GM23338 (cell line): Measurements from ENCODE around the gene CCDC178. TPM values are rescaled to one million over a fixed set of nuclear protein-coding genes. Genes with fewer than 3 reads are reported as not detected.

Experiments used
- ATAC-seq: fragments of 200-7000 bp; cut with Tn5 transposase; 3 replicates; pipeline ENCODE4 v1.9.1; 2020
- DNase-seq: peaks from one replicate; pipeline ENCODE4 v3.0.0-alpha.2; 2015; ENCODE audit warnings: low spot score
- H2AFZ ChIP-seq: fragments of 200-600 bp; sonication (generic); 2 replicates; pipeline ENCODE4 v1.8.0; 2016; ENCODE audit warnings: antibody characterized with exemption, mild to moderate bottlenecking, moderate library complexity
- H3F3A ChIP-seq: fragments of 200-600 bp; sonication (generic); replicated peaks from 2 replicates; pipeline ENCODE4 v1.8.0; 2017; ENCODE audit warnings: antibody characterized with exemption, mixed run types, low read depth
- H3K27ac ChIP-seq: fragments of 200-600 bp; sonication (generic); 2 replicates; pipeline ENCODE4 v1.6.1; 2016; ENCODE audit warnings: low read depth
- H3K27me3 ChIP-seq: fragments of 200-600 bp; sonication (generic); 2 replicates; pipeline ENCODE4 v1.8.0; 2016; ENCODE audit warnings: mild to moderate bottlenecking, mixed run types, moderate library complexity; ENCODE audit not compliant: insufficient read depth
- H3K36me3 ChIP-seq: fragments of 200-600 bp; sonication (generic); 2 replicates; pipeline ENCODE4 v1.8.0; 2016; ENCODE audit warnings: mild to moderate bottlenecking; ENCODE audit not compliant: insufficient read depth
- H3K4me1 ChIP-seq: fragments of 200-600 bp; sonication (generic); 2 replicates; pipeline ENCODE4 v1.8.0; 2016; ENCODE audit warnings: mild to moderate bottlenecking, moderate library complexity; ENCODE audit not compliant: insufficient read depth
- H3K4me2 ChIP-seq: fragments of 200-600 bp; sonication (generic); 2 replicates; pipeline ENCODE4 v1.7.1; 2017; ENCODE audit warnings: mixed run types
- H3K4me3 ChIP-seq: fragments of 200-600 bp; sonication (generic); 2 replicates; pipeline ENCODE4 v1.6.1; 2016; ENCODE audit warnings: mixed run types
- H3K79me2 ChIP-seq: fragments of 200-600 bp; sonication (generic); replicated peaks from 2 replicates; pipeline ENCODE4 v1.8.0; 2017; ENCODE audit warnings: mild to moderate bottlenecking; ENCODE audit not compliant: insufficient read depth
- H3K9me2 ChIP-seq: fragments of 200-600 bp; sonication (generic); 2 replicates; pipeline ENCODE4 v1.8.0; 2017; ENCODE audit not compliant: insufficient read depth
- H4K20me1 ChIP-seq: fragments of 200-600 bp; sonication (generic); replicated peaks from 2 replicates; pipeline ENCODE4 v1.8.0; 2017; ENCODE audit warnings: mild to moderate bottlenecking; ENCODE audit not compliant: insufficient read depth
- H3K27ac Mint-ChIP-seq: 2 replicates; pipeline ENCODE4 v1.8.0; 2020; ENCODE audit warnings: inconsistent platforms, mild to moderate bottlenecking, moderate library complexity, mixed read lengths
- H3K27me3 Mint-ChIP-seq: 3 replicates; pipeline ENCODE4 v1.8.0; 2022; ENCODE audit warnings: low read depth, mild to moderate bottlenecking, moderate library complexity, mixed read lengths, inconsistent platforms; ENCODE audit not compliant: insufficient read depth, poor library complexity
- H3K36me3 Mint-ChIP-seq: 3 replicates; pipeline ENCODE4 v1.8.0; 2021; ENCODE audit warnings: low read depth, mild to moderate bottlenecking, inconsistent platforms, moderate library complexity, mixed read lengths
- H3K4me1 Mint-ChIP-seq: 3 replicates; pipeline ENCODE4 v1.8.0; 2020; ENCODE audit warnings: mild to moderate bottlenecking, inconsistent platforms, mixed read lengths
- H3K4me3 Mint-ChIP-seq: 3 replicates; pipeline ENCODE4 v1.8.0; 2021; ENCODE audit warnings: moderate library complexity, mild to moderate bottlenecking, inconsistent platforms, mixed read lengths
- H3K9me3 Mint-ChIP-seq: 3 replicates; pipeline ENCODE4 v1.8.0; 2020; ENCODE audit warnings: moderate library complexity, mild to moderate bottlenecking, inconsistent platforms, mixed read lengths
- CREB1 ChIP-seq: fragments of 250-450 bp; sonication (Bioruptor Pico); IDR thresholded peaks from 2 replicates; pipeline ENCODE4 v1.5.0; 2020; ENCODE audit warnings: low read depth, mild to moderate bottlenecking, moderate library complexity
- EZH2 ChIP-seq: fragments of 200-600 bp; sonication (generic); IDR thresholded peaks from one replicate; pipeline ENCODE4 v1.8.0; 2017; ENCODE audit warnings: antibody characterized with exemption, mild to moderate bottlenecking, low read depth; ENCODE audit not compliant: unreplicated experiment
- EZH2phosphoT487 ChIP-seq: fragments of 200-600 bp; sonication (generic); IDR thresholded peaks from one replicate; pipeline ENCODE4 v1.8.1; 2018; ENCODE audit warnings: antibody characterized with exemption; ENCODE audit not compliant: unreplicated experiment
- JUNB ChIP-seq: IDR thresholded peaks from one replicate; pipeline ENCODE4 v1.6.1; 2016; ENCODE audit warnings: antibody characterized with exemption; ENCODE audit not compliant: unreplicated experiment
- NANOG ChIP-seq: IDR thresholded peaks from 2 replicates; pipeline ENCODE4 v1.6.1; 2016; ENCODE audit warnings: antibody characterized with exemption, borderline replicate concordance
- POLR2AphosphoS5 ChIP-seq: IDR thresholded peaks from 2 replicates; pipeline ENCODE4 v1.6.1; 2016; ENCODE audit warnings: antibody characterized with exemption, low read depth
- STAT1 ChIP-seq: IDR thresholded peaks from one replicate; pipeline ENCODE4 v1.6.1; 2016; ENCODE audit warnings: antibody characterized with exemption; ENCODE audit not compliant: unreplicated experiment
- ZNF114 ChIP-seq: fragments of 250-450 bp; sonication (Bioruptor Pico); IDR thresholded peaks from 2 replicates; pipeline ENCODE4 v1.5.0; 2020; ENCODE audit warnings: mild to moderate bottlenecking, moderate library complexity
- ZNF331 ChIP-seq: fragments of 250-450 bp; sonication (Bioruptor Pico); IDR thresholded peaks from 2 replicates; pipeline ENCODE4 v1.5.0; 2020; ENCODE audit warnings: low read depth, mild to moderate bottlenecking, moderate library complexity
- polyA plus RNA-seq: library from polyadenylated mRNA; unstranded; fragments of >200 nt; fragmentation: Nextera tagmentation; extraction: Ambion mirVana; gene quantifications from 2 replicates; pipeline ENCODE4 v1.2.1, GENCODE V29; 2016
- total RNA-seq: library from RNA; depleted of rRNA; stranded (reverse); fragments of >200 nt; shearing (Covaris generic); gene quantifications from 2 replicates; pipeline ENCODE4 v1.2.3, GENCODE V29; 2014
- TF ChIP-seq, protein P1 (sequence below), 2 experiments: fragments of 200-600 bp in 1 of 2; sonication (generic) in 1 of 2; conservative IDR thresholded peaks; 2 replicates each; pipeline versions ENCODE4 v1.5.1 to v1.6.1; 2016 to 2017; ENCODE audit warnings: antibody characterized with exemption in 2 of 2, low read depth in 2 of 2, mild to moderate bottlenecking in 2 of 2, moderate library complexity in 1 of 2
- TF ChIP-seq, protein P2 (sequence below): IDR thresholded peaks from one replicate; pipeline ENCODE4 v1.6.1; 2018; ENCODE audit warnings: antibody characterized with exemption; ENCODE audit not compliant: unreplicated experiment
- TF ChIP-seq, protein P3 (sequence below): fragments of 250-450 bp; sonication (Bioruptor Pico); IDR thresholded peaks from 2 replicates; pipeline ENCODE4 v1.5.0; 2020; ENCODE audit warnings: mild to moderate bottlenecking, moderate library complexity
- TF ChIP-seq, protein P4 (sequence below): IDR thresholded peaks from 2 replicates; pipeline ENCODE4 v1.6.1; 2016; ENCODE audit warnings: antibody characterized with exemption

The CCDC178 gene
- total and polyA plus RNA-seq, 2 experiments from 2014 or later = 0.17 to 0.24 TPM

DNA sequence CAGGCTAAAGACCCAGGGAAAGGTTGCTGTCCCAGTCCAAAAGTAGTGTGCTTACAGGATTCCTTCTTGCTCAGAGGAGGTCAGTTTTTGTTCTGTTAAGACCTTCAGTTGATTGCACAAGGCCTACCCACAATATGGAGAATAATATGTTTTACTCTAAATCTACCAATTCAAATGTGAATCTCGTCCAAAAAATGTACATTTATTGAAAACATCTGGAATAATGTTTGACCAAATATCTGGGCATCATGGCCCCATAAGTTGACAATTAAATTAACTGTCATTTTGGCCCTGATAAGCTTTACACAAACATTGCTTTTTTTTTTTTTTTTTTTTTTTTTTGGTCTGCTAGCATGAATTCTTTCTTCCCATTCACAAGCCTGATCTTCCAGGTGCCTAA lies 109.8 kb downstream of the CCDC178 start:
- Mint-ChIP-seq H3K9me3 (no peaks in the 10 kb centered on the region), H3K4me1 (no peaks in the 10 kb centered on the region), H3K27me3 (no peaks in the 10 kb centered on the region), H3K36me3 (no peaks in the 10 kb centered on the region), H3K4me3 (no peak overlapping the region), H3K27ac (no peak overlapping the region)
- DNase-seq (no peak), ATAC-seq (no peak)
- Histone ChIP-seq H3K27ac (no peak overlapping the region), H3K4me3 (no peak overlapping the region), H3K4me2 (no peak overlapping the region), H2AFZ (peak overlapping the region; percentile 58; the same call in 1 of the 2 replicates), H3K4me1 (no peaks in the 10 kb centered on the region), H3K79me2 (no peaks in the 10 kb centered on the region), H3F3A (no peaks in the 10 kb centered on the region), H3K36me3 (no peaks in the 10 kb centered on the region), H3K27me3 (no peaks in the 10 kb centered on the region), H4K20me1 (no peaks in the 10 kb centered on the region), H3K9me2 (no peaks in the 10 kb centered on the region)
- TF ChIP-seq, protein P1, sequence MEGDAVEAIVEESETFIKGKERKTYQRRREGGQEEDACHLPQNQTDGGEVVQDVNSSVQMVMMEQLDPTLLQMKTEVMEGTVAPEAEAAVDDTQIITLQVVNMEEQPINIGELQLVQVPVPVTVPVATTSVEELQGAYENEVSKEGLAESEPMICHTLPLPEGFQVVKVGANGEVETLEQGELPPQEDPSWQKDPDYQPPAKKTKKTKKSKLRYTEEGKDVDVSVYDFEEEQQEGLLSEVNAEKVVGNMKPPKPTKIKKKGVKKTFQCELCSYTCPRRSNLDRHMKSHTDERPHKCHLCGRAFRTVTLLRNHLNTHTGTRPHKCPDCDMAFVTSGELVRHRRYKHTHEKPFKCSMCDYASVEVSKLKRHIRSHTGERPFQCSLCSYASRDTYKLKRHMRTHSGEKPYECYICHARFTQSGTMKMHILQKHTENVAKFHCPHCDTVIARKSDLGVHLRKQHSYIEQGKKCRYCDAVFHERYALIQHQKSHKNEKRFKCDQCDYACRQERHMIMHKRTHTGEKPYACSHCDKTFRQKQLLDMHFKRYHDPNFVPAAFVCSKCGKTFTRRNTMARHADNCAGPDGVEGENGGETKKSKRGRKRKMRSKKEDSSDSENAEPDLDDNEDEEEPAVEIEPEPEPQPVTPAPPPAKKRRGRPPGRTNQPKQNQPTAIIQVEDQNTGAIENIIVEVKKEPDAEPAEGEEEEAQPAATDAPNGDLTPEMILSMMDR (conservative IDR thresholded peaks at IDR 0.05; ENCODE audit: low read depth in 2 of 2) = no peak
- TF ChIP-seq CREB1 (CRISPR knock-in tag) = no peak
- no peak for TF ChIP-seq ZNF331 (CRISPR knock-in tag)
- TF ChIP-seq ZNF114 (CRISPR knock-in tag) = no peak
- TF ChIP-seq POLR2AphosphoS5 = no peak
- TF ChIP-seq EZH2 = no peak
- TF ChIP-seq, protein P2, sequence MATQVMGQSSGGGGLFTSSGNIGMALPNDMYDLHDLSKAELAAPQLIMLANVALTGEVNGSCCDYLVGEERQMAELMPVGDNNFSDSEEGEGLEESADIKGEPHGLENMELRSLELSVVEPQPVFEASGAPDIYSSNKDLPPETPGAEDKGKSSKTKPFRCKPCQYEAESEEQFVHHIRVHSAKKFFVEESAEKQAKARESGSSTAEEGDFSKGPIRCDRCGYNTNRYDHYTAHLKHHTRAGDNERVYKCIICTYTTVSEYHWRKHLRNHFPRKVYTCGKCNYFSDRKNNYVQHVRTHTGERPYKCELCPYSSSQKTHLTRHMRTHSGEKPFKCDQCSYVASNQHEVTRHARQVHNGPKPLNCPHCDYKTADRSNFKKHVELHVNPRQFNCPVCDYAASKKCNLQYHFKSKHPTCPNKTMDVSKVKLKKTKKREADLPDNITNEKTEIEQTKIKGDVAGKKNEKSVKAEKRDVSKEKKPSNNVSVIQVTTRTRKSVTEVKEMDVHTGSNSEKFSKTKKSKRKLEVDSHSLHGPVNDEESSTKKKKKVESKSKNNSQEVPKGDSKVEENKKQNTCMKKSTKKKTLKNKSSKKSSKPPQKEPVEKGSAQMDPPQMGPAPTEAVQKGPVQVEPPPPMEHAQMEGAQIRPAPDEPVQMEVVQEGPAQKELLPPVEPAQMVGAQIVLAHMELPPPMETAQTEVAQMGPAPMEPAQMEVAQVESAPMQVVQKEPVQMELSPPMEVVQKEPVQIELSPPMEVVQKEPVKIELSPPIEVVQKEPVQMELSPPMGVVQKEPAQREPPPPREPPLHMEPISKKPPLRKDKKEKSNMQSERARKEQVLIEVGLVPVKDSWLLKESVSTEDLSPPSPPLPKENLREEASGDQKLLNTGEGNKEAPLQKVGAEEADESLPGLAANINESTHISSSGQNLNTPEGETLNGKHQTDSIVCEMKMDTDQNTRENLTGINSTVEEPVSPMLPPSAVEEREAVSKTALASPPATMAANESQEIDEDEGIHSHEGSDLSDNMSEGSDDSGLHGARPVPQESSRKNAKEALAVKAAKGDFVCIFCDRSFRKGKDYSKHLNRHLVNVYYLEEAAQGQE = no peak
- no peak for TF ChIP-seq STAT1
- no peak for TF ChIP-seq EZH2phosphoT487
- no peak for TF ChIP-seq JUNB
- TF ChIP-seq, protein P3, sequence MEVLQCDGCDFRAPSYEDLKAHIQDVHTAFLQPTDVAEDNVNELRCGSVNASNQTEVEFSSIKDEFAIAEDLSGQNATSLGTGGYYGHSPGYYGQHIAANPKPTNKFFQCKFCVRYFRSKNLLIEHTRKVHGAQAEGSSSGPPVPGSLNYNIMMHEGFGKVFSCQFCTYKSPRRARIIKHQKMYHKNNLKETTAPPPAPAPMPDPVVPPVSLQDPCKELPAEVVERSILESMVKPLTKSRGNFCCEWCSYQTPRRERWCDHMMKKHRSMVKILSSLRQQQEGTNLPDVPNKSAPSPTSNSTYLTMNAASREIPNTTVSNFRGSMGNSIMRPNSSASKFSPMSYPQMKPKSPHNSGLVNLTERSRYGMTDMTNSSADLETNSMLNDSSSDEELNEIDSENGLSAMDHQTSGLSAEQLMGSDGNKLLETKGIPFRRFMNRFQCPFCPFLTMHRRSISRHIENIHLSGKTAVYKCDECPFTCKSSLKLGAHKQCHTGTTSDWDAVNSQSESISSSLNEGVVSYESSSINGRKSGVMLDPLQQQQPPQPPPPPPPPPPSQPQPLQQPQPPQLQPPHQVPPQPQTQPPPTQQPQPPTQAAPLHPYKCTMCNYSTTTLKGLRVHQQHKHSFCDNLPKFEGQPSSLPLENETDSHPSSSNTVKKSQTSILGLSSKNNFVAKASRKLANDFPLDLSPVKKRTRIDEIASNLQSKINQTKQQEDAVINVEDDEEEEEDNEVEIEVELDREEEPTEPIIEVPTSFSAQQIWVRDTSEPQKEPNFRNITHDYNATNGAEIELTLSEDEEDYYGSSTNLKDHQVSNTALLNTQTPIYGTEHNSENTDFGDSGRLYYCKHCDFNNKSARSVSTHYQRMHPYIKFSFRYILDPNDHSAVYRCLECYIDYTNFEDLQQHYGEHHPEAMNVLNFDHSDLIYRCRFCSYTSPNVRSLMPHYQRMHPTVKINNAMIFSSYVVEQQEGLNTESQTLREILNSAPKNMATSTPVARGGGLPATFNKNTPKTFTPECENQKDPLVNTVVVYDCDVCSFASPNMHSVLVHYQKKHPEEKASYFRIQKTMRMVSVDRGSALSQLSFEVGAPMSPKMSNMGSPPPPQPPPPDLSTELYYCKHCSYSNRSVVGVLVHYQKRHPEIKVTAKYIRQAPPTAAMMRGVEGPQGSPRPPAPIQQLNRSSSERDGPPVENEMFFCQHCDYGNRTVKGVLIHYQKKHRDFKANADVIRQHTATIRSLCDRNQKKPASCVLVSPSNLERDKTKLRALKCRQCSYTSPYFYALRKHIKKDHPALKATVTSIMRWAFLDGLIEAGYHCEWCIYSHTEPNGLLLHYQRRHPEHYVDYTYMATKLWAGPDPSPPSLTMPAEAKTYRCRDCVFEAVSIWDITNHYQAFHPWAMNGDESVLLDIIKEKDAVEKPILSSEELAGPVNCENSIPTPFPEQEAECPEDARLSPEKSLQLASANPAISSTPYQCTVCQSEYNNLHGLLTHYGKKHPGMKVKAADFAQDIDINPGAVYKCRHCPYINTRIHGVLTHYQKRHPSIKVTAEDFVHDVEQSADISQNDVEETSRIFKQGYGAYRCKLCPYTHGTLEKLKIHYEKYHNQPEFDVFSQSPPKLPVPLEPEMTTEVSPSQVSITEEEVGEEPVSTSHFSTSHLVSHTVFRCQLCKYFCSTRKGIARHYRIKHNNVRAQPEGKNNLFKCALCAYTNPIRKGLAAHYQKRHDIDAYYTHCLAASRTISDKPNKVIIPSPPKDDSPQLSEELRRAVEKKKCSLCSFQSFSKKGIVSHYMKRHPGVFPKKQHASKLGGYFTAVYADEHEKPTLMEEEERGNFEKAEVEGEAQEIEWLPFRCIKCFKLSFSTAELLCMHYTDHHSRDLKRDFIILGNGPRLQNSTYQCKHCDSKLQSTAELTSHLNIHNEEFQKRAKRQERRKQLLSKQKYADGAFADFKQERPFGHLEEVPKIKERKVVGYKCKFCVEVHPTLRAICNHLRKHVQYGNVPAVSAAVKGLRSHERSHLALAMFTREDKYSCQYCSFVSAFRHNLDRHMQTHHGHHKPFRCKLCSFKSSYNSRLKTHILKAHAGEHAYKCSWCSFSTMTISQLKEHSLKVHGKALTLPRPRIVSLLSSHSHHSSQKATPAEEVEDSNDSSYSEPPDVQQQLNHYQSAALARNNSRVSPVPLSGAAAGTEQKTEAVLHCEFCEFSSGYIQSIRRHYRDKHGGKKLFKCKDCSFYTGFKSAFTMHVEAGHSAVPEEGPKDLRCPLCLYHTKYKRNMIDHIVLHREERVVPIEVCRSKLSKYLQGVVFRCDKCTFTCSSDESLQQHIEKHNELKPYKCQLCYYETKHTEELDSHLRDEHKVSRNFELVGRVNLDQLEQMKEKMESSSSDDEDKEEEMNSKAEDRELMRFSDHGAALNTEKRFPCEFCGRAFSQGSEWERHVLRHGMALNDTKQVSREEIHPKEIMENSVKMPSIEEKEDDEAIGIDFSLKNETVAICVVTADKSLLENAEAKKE (CRISPR knock-in tag) = no peak
- TF ChIP-seq, protein P4, sequence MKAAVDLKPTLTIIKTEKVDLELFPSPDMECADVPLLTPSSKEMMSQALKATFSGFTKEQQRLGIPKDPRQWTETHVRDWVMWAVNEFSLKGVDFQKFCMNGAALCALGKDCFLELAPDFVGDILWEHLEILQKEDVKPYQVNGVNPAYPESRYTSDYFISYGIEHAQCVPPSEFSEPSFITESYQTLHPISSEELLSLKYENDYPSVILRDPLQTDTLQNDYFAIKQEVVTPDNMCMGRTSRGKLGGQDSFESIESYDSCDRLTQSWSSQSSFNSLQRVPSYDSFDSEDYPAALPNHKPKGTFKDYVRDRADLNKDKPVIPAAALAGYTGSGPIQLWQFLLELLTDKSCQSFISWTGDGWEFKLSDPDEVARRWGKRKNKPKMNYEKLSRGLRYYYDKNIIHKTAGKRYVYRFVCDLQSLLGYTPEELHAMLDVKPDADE = no peak
- no peak for TF ChIP-seq NANOG
